Dedifferentiated amniotic fluid mesenchymal stem cell (primary cell): ENCODE results near the gene DNAI7.
A peak's percentile ranks its signal among the peaks of the same experiment; 100 is the strongest.

Experiments used
- DNase-seq: peaks from one replicate; pipeline ENCODE4 v3.0.0-alpha.2; 2016; ENCODE audit errors: extremely low spot score

Gene DNAI7, protein sequence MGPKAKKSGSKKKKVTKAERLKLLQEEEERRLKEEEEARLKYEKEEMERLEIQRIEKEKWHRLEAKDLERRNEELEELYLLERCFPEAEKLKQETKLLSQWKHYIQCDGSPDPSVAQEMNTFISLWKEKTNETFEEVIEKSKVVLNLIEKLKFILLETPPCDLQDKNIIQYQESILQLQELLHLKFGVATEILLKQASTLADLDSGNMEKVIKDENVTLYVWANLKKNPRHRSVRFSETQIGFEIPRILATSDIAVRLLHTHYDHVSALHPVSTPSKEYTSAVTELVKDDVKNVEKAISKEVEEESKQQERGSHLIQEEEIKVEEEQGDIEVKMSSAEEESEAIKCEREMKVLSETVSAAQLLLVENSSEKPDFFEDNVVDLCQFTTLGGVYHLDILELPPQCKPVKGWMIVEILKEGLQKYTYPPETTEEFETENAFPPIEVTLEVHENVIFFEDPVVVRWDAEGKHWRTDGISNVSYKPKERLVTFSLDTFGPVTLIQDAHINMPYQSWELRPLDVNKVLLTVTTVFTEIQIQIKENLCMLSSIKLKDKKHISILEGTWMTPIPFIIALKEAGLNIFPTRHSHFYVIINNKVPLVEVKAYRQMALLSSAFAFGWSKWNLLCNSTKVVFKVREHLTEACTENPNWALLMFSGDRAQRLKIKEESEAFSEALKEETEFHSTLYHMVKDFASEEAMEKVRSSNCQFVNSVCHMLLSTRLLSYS

DNA sequence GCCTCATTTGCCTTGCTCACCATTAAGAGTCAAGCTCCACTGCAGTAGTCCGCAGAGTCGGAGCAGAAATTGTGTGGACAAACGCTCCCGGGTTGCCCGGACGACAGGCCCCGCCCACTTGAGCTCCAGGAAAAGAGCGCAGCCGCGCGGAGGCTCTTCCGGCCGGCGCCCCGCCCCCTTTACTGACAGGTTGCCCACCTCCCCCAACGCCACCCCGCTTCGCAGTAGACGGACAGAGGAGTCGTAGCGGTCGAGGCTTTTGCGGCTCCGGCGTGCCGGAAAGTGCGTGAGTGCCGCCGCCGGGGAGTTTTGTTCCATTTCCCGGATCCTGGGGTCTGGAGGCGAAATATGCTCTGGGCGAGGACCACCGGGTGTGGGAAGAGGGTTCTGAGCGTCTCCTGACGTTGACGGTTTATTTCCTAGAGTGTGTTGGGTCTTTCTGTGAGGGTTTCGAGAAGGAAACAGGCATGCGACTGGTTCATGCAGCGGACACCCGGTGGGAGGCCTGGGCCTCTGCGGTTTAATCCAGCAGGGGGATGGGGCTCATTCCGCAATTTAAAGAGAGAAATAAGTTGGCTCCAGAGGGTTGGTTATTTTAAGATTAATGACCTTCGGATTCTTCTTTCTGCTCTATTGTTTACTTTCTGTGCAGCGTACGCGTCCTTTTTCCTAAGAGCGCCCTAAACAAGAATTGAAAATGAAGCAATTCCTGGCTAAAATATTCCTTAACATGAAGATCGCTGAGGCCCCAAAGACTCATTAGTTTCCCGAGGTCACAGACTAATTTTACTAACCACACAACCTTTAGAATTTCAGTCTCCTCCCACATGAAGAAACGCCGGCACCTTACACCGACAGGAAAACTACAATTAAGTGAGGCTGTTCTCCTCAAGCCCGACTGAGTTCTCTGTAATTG, at the start of gene DNAI7, which contains the start of gene ETFRF1:
TSS of gene DNAI7 (minus strand) at position 105 of the 916 bp plus-strand sequence. CDS start at position 23, 82 bp downstream.
TSS of gene ETFRF1 (plus strand) at position 182 of the 916 bp plus-strand sequence. CDS start 8,720 bp downstream, outside the sequence.
- DNase-seq, result peak; percentile 96

DNA sequence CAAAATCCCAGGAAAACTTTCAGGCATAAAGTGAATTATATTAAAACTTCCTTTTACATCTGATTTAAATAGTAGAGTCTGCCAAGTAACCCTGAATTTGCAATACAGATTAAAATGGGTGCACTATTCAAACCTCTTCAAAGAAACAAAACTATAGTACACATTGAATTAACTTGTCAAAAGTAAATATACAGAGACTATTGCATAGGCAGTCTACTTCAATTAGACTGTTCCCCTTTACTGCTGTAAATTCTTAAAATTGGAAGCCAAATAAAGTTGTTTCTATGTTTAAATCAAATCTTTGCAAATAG, 48.7 kb upstream of the DNAI7 start:
- no peak for DNase-seq

GRCh38 chr12:25242981-25243679, 48.2 kb upstream of the DNAI7 start:
- no peak for DNase-seq

GRCh38 chr12:25241167-25242020, 46.4 kb upstream of the DNAI7 start:
- DNase-seq, result peak; percentile 87

DNA sequence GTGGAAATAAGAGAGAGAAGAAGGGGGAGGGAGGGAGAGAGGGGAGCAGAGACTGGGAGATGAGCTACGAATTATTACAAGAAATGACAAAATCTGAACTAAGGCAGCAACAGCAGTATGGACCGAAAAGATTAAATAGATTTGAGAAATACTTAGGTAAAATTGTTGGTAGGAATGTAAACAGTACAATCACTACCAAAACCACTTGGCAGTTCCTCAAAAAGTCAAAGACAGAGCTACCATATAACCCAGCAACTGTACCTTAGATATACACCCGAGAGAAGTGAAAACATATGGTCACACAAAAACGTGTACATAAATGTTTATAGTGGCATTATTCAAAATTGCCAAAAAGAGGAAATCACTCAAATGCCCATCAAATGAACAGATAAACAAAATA, 41.7 kb upstream of the DNAI7 start:
- no peak for DNase-seq

GRCh38 chr12:25236190-25236589, 41.2 kb upstream of the DNAI7 start:
- no peak for DNase-seq

DNA sequence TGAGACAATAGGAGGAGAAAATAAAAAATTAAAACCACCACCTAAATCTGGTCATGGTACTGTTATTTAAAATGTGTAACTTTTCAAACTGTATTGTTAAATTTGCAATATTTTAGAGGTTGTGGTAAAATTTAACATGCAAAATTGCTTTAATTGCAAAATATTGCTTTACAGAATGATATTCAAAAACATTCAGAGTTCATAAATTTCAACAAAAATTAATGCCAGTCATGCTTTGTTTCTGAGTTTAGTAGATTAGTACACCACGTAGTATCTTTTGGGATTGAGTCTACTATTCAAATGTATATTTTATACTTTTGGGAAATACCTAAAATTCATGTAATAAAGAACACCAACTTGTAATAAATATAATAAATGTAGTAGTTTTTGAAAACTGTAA, 18.4 kb upstream of the DNAI7 start:
- no peak for DNase-seq

- DNase-seq, result no peak
These were observed 13.6 kb upstream of the DNAI7 start for GRCh38 chr12:25208554-25208953.

DNA sequence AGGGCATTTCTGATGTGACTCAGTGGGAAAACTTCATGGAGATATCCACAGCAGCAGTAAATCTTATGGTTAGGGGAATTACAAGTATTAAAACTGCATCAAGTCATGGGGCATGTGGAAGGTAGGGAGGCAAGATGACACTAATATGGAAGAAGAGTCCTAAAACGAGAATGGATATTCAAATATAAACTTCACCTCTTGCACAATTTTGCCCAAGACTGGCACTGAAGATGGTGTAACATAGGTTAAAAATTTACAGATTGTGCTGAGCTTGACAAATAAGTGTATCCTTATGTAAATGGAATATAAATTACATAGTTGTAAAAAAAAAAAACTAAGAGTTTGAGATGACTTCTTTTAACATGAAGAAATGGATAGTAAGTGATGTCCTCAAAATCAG, 12.9 kb upstream of the DNAI7 start:
- no peak for DNase-seq

DNA sequence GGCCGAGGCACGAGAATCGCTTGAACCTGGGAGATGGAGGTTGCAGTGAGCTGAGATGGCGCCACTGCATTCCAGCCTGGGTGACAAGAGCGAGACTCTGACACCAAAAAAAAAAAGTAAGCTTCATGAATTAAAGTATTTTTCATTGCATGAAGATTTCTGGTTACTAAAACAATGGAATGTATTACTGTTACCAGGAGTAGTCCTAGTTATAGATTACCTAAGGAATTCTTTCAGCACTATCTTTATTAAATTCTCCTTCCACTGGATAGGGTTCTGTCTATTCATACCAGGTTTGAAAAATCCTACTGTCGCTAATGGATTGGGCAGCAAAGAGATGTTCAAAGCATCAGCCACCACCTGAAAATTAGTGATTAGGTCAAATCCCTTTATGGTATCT, 12.5 kb upstream of the DNAI7 start:
- DNase-seq, result no peak

DNA sequence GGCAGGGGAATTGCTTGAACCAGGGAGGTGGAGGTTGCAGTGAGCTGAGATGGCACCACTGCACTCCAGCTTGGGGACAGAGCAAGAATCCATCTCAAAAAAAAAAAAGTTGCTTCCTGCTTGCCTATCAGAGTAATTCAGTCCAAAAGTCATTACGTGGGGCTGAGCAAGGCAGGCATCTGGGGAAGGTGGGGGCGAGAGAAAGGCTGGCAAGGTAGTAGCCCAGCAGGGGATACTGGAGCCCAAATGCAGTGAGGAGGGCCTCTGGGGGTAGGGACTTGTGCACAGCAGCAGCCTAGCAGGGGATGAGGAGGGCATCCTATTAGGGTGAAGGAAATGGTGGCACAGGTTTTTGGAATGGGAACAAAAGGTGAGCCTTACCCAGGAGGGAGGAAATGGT, 7.2 kb upstream of the DNAI7 start:
- DNase-seq, result no peak

DNA sequence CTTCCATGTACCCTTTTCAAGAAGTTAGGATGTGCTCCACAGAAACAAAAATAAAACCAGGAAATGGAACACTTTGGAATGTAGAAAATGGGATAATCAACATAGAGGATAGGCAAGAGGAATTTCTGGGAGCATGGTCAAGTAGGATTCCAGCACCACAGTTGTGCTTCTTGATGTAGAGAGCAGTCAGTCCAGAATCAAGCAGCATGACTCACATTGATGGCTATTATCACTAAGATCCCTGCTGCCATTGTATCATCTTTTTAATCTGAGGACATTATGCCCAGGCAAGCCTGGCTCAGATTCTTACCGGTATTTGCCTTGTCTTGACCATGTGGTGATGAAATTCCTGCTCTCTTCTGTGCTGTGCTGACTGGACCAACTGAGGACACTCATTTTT, 5.7 kb upstream of the DNAI7 start:
- peak; percentile 46 for DNase-seq

- DNase-seq, result no peak
These were observed 2.6 kb upstream of the DNAI7 start for GRCh38 chr12:25197608-25198007.

DNA sequence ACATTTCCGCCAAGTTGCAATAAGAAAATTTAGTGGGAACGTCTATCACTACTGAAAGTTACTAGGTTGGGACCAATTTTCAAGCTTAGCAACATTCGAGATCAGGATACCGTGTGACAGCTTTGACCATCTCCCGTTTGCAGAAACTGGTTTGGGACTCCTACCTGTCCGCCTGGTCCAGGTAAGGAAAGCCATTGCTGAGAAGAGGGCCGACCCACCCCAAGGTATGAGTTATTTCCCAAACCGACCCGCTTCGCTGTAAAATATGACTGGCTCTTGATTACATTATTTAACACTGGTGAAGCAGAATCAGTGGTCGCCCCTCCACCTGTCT, 271 bp downstream of the DNAI7 start:
- DNase-seq, result no peak

- DNase-seq, result no peak
These were observed 746 bp downstream of the DNAI7 start for GRCh38 chr12:25194214-25194613.

- no peak for DNase-seq
These were observed 4.2 kb downstream of the DNAI7 start for GRCh38 chr12:25190793-25191192.

DNA sequence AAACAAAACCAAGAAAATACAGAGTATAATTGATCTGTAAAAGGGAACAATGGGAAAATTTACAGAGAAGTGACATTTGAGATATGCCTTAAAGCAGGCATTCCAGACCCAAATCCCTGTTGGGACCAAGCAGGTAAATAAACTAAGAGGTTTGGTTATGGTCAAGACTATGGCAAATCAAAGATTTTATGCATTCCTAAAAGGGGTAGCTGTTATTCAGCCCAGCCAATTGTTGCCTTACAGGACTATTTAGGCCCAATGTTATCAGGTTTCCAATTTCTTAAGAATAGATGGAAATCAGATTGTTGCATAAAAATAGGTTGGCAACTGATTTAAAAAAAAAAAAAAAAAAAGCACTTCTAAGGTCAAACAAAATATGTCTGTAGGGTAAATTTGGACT, 5.3 kb downstream of the DNAI7 start:
- peak; percentile 39 for DNase-seq

- peak; percentile 92 for DNase-seq
These were observed 7.2 kb downstream of the DNAI7 start for GRCh38 chr12:25187781-25188180.

- no peak for DNase-seq
These were observed 8.1 kb downstream of the DNAI7 start for GRCh38 chr12:25186788-25187402.
